Lower lobe of right lung (tissue), 2 donors: ENCODE measurements around the gene MEGF10. TPM values are rescaled to one million over a fixed set of nuclear protein-coding genes. Genes with fewer than 3 reads are reported as not detected.

Source experiments
- ATAC-seq, 2 donors: fragments of 200-7000 bp; cut with Tn5 transposase; one replicate each; pipeline ENCODE4 v1.9.1; 2020 to 2022; ENCODE audit warnings: mild to moderate bottlenecking in 2 of 2, moderate library complexity in 2 of 2
- DNase-seq: peaks from one replicate; pipeline ENCODE4 v3.0.0-alpha.2; 2020
- H3K27ac ChIP-seq: fragments of 200-600 bp; one replicate; pipeline ENCODE4 v1.8.0; 2022
- H3K27me3 ChIP-seq: fragments of 200-600 bp; one replicate; pipeline ENCODE4 v1.8.0; 2022; ENCODE audit warnings: low read depth
- H3K36me3 ChIP-seq: fragments of 200-600 bp; one replicate; pipeline ENCODE4 v1.8.0; 2022; ENCODE audit warnings: mild to moderate bottlenecking
- H3K4me1 ChIP-seq: fragments of 200-600 bp; one replicate; pipeline ENCODE4 v1.8.0; 2022
- H3K4me3 ChIP-seq: fragments of 200-600 bp; one replicate; pipeline ENCODE4 v1.8.0; 2022; ENCODE audit warnings: mild to moderate bottlenecking
- H3K9me3 ChIP-seq: fragments of 200-600 bp; one replicate; pipeline ENCODE4 v1.8.0; 2022
- CTCF ChIP-seq: fragments of 200-600 bp; IDR thresholded peaks from one replicate; pipeline ENCODE4 v1.8.0; 2022; ENCODE audit warnings: antibody characterized with exemption, mild to moderate bottlenecking
- intact Hi-C: fragments of 100-400 bp; cut with DNase I; formaldehyde crosslinking; loops from one replicate; pipeline ENCODE4 v1.11.0; 2022
- total RNA-seq: library from RNA; stranded (reverse); fragmentation: NEBNext Ultra II Directional; extraction: Animal tissue kit (Norgen Biotek cat#: 25700); gene quantifications from one replicate; pipeline ENCODE4 v1.2.1, GENCODE V29; 2021
- donor health status: DM: no; HTN: yes; CAD: no; lungs with severe emphysema.

Gene MEGF10
- total RNA-seq, 1 donor from 2014 or later, result 0.30 TPM

- intact Hi-C loops, result no loop called here
- no peak for TF ChIP-seq CTCF
- H3K4me1 ChIP-seq, result no peaks in the 10 kb centered on the region
- H3K4me3 ChIP-seq, result no peak overlapping the region
- no peak for ATAC-seq
- H3K27me3 ChIP-seq, result no peaks in the 10 kb centered on the region
- no peaks in the 10 kb centered on the region for H3K36me3 ChIP-seq
- H3K9me3 ChIP-seq, result no peaks in the 10 kb centered on the region
- no peak overlapping the region for H3K27ac ChIP-seq
- DNase-seq, result no peak
These were observed 18.3 kb downstream of the MEGF10 start for GRCh38 chr5:127308945-127309344.

GRCh38 chr5:127311349-127311748 is 20.8 kb downstream of the MEGF10 start:
- no peaks in the 10 kb centered on the region for H3K36me3 ChIP-seq
- no peak overlapping the region for H3K4me3 ChIP-seq
- no peaks in the 10 kb centered on the region for H3K4me1 ChIP-seq
- no peak overlapping the region for H3K27ac ChIP-seq
- no peak for TF ChIP-seq CTCF
- no peaks in the 10 kb centered on the region for H3K9me3 ChIP-seq
- ATAC-seq, result no peak
- intact Hi-C loops, result no loop called here
- H3K27me3 ChIP-seq, result no peaks in the 10 kb centered on the region
- DNase-seq, result no peak

- no peak for TF ChIP-seq CTCF
These were observed 21.4 kb downstream of the MEGF10 start for GRCh38 chr5:127311781-127312525.

GRCh38 chr5:127313379-127313778 is 22.8 kb downstream of the MEGF10 start:
- H3K9me3 ChIP-seq, result no peaks in the 10 kb centered on the region
- DNase-seq (no peak), ATAC-seq (no peak)
- no peak overlapping the region for H3K4me3 ChIP-seq
- H3K36me3 ChIP-seq, result no peaks in the 10 kb centered on the region
- intact Hi-C loops, result no loop called here
- H3K27ac ChIP-seq, result no peak overlapping the region
- no peaks in the 10 kb centered on the region for H3K27me3 ChIP-seq
- no peaks in the 10 kb centered on the region for H3K4me1 ChIP-seq
- no peak for TF ChIP-seq CTCF

More at GRCh38 chr5:127311781-127312525, 21.4 kb downstream of the MEGF10 start:
- H3K27ac ChIP-seq, result no peak overlapping the region
- ATAC-seq (no peak), DNase-seq (no peak)
- H3K9me3 ChIP-seq, result no peaks in the 10 kb centered on the region
- no peaks in the 10 kb centered on the region for H3K4me1 ChIP-seq
- intact Hi-C loops, result no loop called here
- no peaks in the 10 kb centered on the region for H3K36me3 ChIP-seq
- H3K27me3 ChIP-seq, result no peaks in the 10 kb centered on the region
- H3K4me3 ChIP-seq, result no peak overlapping the region

- DNase-seq (peak; percentile 71), ATAC-seq (peak; percentile 78 to 81)
- Histone ChIP-seq H3K4me1 (no peaks in the 10 kb centered on the region), H3K4me3 (no peak overlapping the region), H3K27me3 (no peaks in the 10 kb centered on the region), H3K36me3 (no peaks in the 10 kb centered on the region), H3K9me3 (no peaks in the 10 kb centered on the region), H3K27ac (no peak overlapping the region)
- intact Hi-C loops, result no loop called here
- TF ChIP-seq CTCF, result peak; percentile 80
These were observed 23.4 kb downstream of the MEGF10 start for GRCh38 chr5:127313847-127314473.
